GM12873 (cell line): ENCODE data around the gene MTM1.

Experiments used
- TF ChIP-seq, protein P1 (sequence below): IDR thresholded peaks from 2 replicates; pipeline ENCODE4 v1.5.1; 2012; ENCODE audit warnings: low read depth, mild to moderate bottlenecking, moderate library complexity, low read length, control low read depth; ENCODE audit not compliant: insufficient read depth; ENCODE audit errors: missing control alignments

The MTM1 gene

DNA sequence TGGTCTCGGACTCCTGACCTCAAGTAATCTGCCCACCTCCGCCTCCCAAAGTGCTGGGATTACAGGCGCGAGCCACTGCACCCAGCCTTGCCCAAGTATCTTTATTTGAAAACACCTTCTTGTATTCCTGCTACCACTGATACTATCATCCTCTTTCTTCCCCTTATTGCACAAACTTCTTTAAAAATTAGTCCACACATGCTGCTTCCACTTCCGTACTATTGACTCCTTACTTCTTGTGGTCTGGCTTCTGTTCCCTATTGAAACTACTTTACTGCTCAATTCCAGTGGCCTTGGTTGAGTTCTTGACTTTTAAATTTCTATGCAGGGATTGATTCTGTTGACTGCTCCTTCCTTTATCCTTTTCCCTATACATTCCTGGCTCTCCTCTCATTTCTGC is 38.8 kb downstream of the MTM1 start:
- TF ChIP-seq, protein P1, sequence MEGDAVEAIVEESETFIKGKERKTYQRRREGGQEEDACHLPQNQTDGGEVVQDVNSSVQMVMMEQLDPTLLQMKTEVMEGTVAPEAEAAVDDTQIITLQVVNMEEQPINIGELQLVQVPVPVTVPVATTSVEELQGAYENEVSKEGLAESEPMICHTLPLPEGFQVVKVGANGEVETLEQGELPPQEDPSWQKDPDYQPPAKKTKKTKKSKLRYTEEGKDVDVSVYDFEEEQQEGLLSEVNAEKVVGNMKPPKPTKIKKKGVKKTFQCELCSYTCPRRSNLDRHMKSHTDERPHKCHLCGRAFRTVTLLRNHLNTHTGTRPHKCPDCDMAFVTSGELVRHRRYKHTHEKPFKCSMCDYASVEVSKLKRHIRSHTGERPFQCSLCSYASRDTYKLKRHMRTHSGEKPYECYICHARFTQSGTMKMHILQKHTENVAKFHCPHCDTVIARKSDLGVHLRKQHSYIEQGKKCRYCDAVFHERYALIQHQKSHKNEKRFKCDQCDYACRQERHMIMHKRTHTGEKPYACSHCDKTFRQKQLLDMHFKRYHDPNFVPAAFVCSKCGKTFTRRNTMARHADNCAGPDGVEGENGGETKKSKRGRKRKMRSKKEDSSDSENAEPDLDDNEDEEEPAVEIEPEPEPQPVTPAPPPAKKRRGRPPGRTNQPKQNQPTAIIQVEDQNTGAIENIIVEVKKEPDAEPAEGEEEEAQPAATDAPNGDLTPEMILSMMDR: no peak

DNA sequence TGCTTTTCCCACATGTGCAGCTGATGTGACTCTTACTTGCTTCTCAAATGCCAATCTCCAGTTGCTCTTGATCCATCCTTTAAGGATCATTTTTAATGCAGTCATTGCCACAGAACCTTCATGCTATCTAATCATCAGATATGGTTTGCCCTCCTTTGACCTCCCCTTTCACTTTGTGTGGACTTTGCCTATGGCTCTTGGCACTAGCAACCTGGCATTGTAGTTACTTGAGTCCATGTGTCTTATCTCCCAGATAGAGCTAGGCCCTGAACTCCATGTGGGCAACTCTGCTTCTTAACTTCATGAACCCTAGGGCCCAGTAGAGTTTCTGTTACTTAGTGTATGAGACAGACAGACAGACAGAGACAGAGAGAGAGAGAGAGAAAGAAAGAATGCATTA is 41.6 kb downstream of the MTM1 start:
- TF ChIP-seq, protein P1: no peak

DNA sequence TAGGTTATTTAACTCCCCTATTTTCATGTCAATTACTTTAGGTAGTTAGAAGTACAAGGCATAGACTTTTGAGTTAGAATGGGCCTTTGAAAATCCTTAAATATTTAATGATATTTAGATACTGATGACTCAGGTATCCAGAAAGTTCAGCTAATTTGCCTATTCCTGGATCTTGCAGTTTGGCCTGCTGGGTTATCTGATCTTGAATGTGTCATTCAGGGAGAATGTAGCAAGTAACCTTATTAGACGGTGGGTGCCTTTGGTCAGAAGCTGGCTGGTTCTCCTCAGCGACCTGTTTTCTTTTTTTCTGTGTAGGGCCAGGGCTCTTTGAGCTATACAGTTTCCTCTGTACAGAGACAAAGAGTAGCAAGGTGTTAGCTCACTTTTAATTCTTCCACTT is 42.0 kb downstream of the MTM1 start:
- TF ChIP-seq, protein P1: no peak

DNA sequence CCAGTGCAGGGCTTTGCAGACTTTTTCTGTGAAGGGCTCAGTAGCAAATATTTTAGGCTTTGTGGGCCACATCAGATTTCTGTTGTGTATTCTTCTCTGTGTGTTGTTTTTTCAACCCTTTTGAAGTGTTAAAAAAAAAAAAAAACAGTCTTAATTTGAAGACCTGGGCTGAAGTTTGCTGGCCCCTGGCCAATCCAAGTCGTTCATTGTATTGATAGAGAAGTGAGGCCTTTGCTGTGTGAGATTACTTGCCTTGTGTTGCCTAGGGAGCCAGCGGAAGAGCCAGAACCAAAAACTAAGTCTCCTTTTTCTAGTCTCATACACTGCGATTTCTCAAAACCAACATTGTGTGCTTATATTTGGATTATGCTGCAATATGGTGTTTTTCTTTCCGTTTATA is 46.9 kb downstream of the MTM1 start:
- TF ChIP-seq, protein P1: no peak

DNA sequence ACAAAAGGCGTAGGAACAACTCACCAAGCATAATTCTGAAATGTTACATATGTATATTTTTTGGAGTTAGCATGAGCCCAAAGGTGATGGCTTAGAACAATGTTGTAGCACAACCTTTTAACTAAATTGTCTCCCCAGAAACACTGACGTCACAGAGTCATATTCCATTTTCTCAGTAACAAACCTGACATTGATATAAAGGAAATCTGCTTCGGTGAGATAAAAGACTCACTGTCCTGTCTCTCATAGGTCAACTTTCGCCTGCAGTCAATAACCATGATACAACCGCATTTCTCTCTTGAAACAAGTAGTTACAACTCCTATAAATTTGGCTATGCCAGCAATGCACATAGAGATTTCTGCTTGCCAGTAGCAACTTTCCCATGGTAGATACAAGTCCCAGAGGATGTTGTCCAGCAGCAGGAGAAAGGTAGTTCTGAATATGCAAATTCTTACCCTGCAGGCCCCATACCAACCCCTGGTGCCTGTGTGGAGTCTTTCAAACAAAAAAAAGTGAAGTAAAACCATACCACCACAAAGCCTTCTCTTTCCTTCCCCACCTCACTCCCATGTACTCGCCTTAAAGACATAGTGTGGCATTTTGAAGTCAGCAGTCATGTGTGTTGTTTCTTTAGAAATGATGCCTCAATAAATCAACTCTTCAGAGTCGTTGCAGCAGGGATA is 47.9 kb downstream of the MTM1 start:
- TF ChIP-seq, protein P1: no peak

DNA sequence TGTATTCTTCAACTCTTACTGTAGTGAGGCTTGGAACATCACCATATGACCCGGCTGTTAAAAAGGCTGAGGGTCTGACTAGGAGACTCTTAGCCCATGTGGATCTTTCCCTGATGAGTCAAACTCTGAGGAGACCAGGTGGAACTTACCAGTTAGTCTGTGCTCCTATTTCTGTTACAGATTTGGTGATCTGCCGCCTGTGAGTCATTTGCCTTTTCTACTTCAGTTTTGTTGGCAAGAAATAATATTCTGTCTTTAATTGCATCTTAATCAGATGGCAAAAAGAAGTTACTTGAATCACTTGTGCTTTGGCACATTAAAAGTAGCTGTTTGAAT is 48.4 kb downstream of the MTM1 start:
- TF ChIP-seq, protein P1: no peak

DNA sequence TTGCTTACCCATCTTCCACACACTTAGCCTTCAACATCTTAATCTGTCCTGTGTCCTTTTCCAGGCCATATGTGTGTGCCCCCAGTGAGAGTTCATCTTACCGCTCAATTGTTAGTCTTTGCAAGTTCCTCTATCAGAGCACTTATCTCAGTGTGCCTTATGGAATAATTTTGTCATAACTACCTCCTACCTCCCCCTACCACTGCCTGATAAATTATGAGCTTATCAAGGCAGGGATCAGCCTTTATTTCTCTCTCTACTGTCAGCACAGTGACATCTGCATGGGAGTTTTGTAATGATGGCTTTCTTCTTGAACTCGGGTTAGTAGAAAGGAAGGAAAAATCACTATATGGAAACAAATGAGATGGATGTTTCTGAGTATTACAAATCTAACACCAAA is 53.2 kb downstream of the MTM1 start:
- TF ChIP-seq, protein P1: no peak
